Mucosa of rectum (tissue), 2 donors: Measurements from ENCODE around the gene CDK5RAP1.
"Not testable (repeated sequence)": the region's sequence is repeated elsewhere in the genome, so short reads cannot be mapped to it uniquely, and the experiment has no call there.

Experiments
- H3K27ac ChIP-seq, 2 donors: one replicate each; pipeline ENCODE4 v1.7.0; 2013; ENCODE audit warnings: inconsistent platforms in 2 of 2, low read depth in 2 of 2, low read length in 2 of 2
- H3K27me3 ChIP-seq, 2 donors: one replicate each; pipeline ENCODE4 v1.7.0; 2013; ENCODE audit warnings: low read length in 2 of 2; ENCODE audit not compliant: control insufficient read depth in 2 of 2, insufficient read depth in 2 of 2
- H3K36me3 ChIP-seq, 2 donors: one replicate each; pipeline ENCODE4 v1.7.0; 2013; ENCODE audit warnings: low read length in 2 of 2; ENCODE audit not compliant: control insufficient read depth in 2 of 2, insufficient read depth in 2 of 2
- H3K4me1 ChIP-seq, 2 donors: one replicate each; pipeline ENCODE4 v1.7.0; 2013; ENCODE audit warnings: low read length in 2 of 2, mild to moderate bottlenecking in 1 of 2; ENCODE audit not compliant: control insufficient read depth in 2 of 2, insufficient read depth in 2 of 2
- H3K4me3 ChIP-seq, 2 donors: one replicate each; pipeline ENCODE4 v1.7.0; 2013; ENCODE audit warnings: low read length in 2 of 2
- H3K9ac ChIP-seq, 2 donors: one replicate each; pipeline ENCODE4 v1.7.0; 2013; ENCODE audit warnings: low read length in 2 of 2, low read depth in 1 of 2, mild to moderate bottlenecking in 1 of 2
- H3K9me3 ChIP-seq, 2 donors: one replicate each; pipeline ENCODE4 v1.7.0; 2013; ENCODE audit warnings: low read length in 2 of 2; ENCODE audit not compliant: control insufficient read depth in 2 of 2
- donor health status: healthy.
- donor health status: Normal muscosa, but diverticular disease.

Gene CDK5RAP1

GRCh38 chr20:33404281-33404680, 3.0 kb upstream of the CDK5RAP1 start:
- no peak overlapping the region for H3K9ac ChIP-seq
- H3K4me1 ChIP-seq, result peaks cover 10 to 14% of the 10 kb centered on the region in 2 donors
- H3K27me3 ChIP-seq, result no peaks in the 10 kb centered on the region
- peaks cover 4 to 9% of the 10 kb centered on the region in 2 donors for H3K36me3 ChIP-seq
- no peak overlapping the region for H3K4me3 ChIP-seq
- H3K27ac ChIP-seq, result no peak overlapping the region
- no peaks in the 10 kb centered on the region for H3K9me3 ChIP-seq

GRCh38 chr20:33401921-33402369, 626 bp upstream of the CDK5RAP1 start:
- no peaks in the 10 kb centered on the region for H3K27me3 ChIP-seq
- H3K9me3 ChIP-seq, result no peaks in the 10 kb centered on the region
- peak overlapping the region; percentile 96 to 98 for H3K4me3 ChIP-seq
- peak overlapping the region; percentile 73 to 91 for H3K9ac ChIP-seq
- H3K27ac ChIP-seq, result no peak overlapping the region
- peaks cover 10 to 14% of the 10 kb centered on the region in 2 donors for H3K4me1 ChIP-seq
- H3K36me3 ChIP-seq, result no peaks in the 10 kb centered on the region

GRCh38 chr20:33400812-33401183, 521 bp downstream of the CDK5RAP1 start:
- Histone ChIP-seq H3K4me1 (peaks cover 10 to 14% of the 10 kb centered on the region in 2 donors), H3K27ac (no peak overlapping the region), H3K36me3 (peaks cover 0 to 2% of the 10 kb centered on the region in 2 donors), H3K9ac (peak overlapping the region; percentile 73 to 91), H3K27me3 (no peaks in the 10 kb centered on the region), H3K9me3 (no peaks in the 10 kb centered on the region), H3K4me3 (peak overlapping the region; percentile 96 to 98)

- H3K9ac ChIP-seq, result no peak overlapping the region
- H3K27me3 ChIP-seq, result no peaks in the 10 kb centered on the region
- H3K4me1 ChIP-seq, result peaks cover 10 to 14% of the 10 kb centered on the region in 2 donors
- no peaks in the 10 kb centered on the region for H3K9me3 ChIP-seq
- peaks cover under 1 to 3% of the 10 kb centered on the region in 2 donors for H3K36me3 ChIP-seq
- H3K4me3 ChIP-seq, result peak overlapping the region in 1 of 2 donors; percentile 96
- H3K27ac ChIP-seq, result no peak overlapping the region
Observed at GRCh38 chr20:33399924-33400323, 1.4 kb downstream of the CDK5RAP1 start.

- no peak overlapping the region for H3K9ac ChIP-seq
- no peak overlapping the region for H3K27ac ChIP-seq
- H3K4me3 ChIP-seq, result no peak overlapping the region
- no peaks in the 10 kb centered on the region for H3K27me3 ChIP-seq
- peaks cover 19 to 38% of the 10 kb centered on the region in 2 donors for H3K36me3 ChIP-seq
- H3K9me3 ChIP-seq, result no peaks in the 10 kb centered on the region
- no peaks in the 10 kb centered on the region for H3K4me1 ChIP-seq
Observed at GRCh38 chr20:33394718-33395117, 6.6 kb downstream of the CDK5RAP1 start.

- Histone ChIP-seq H3K9me3 (no peaks in the 10 kb centered on the region), H3K36me3 (peaks cover 19 to 39% of the 10 kb centered on the region in 2 donors), H3K4me1 (no peaks in the 10 kb centered on the region), H3K4me3 (no peak overlapping the region), H3K27me3 (no peaks in the 10 kb centered on the region), H3K27ac (no peak overlapping the region), H3K9ac (no peak overlapping the region)
Observed at GRCh38 chr20:33393609-33394008, 7.7 kb downstream of the CDK5RAP1 start.

- H3K9ac ChIP-seq, result no peak overlapping the region
- H3K27me3 ChIP-seq, result no peaks in the 10 kb centered on the region
- no peak overlapping the region for H3K4me3 ChIP-seq
- no peaks in the 10 kb centered on the region for H3K9me3 ChIP-seq
- H3K27ac ChIP-seq, result no peak overlapping the region
- H3K36me3 ChIP-seq, result peaks cover 23 to 45% of the 10 kb centered on the region in 2 donors
- no peaks in the 10 kb centered on the region for H3K4me1 ChIP-seq
Observed at GRCh38 chr20:33391722-33392415, 9.4 kb downstream of the CDK5RAP1 start.

GRCh38 chr20:33389326-33389725, 12.0 kb downstream of the CDK5RAP1 start:
- peaks cover 34 to 50% of the 10 kb centered on the region in 2 donors for H3K36me3 ChIP-seq

GRCh38 chr20:33388268-33388667, 13.1 kb downstream of the CDK5RAP1 start:
- H3K27me3 ChIP-seq, result no peaks in the 10 kb centered on the region
- H3K9me3 ChIP-seq, result no peaks in the 10 kb centered on the region
- no peak overlapping the region for H3K4me3 ChIP-seq
- H3K36me3 ChIP-seq, result peaks cover 33 to 43% of the 10 kb centered on the region in 2 donors
- no peak overlapping the region for H3K9ac ChIP-seq
- no peak overlapping the region for H3K27ac ChIP-seq
- no peaks in the 10 kb centered on the region for H3K4me1 ChIP-seq

More at GRCh38 chr20:33389326-33389725, 12.0 kb downstream of the CDK5RAP1 start:
- not testable (repeated sequence) for H3K9ac ChIP-seq, H3K4me3 ChIP-seq, H3K27ac ChIP-seq, H3K27me3 ChIP-seq, H3K9me3 ChIP-seq, H3K4me1 ChIP-seq

GRCh38 chr20:33387177-33387576, 14.1 kb downstream of the CDK5RAP1 start:
- Histone ChIP-seq H3K27ac (no peak overlapping the region), H3K36me3 (peaks cover 31 to 40% of the 10 kb centered on the region in 2 donors), H3K9ac (no peak overlapping the region), H3K4me3 (no peak overlapping the region), H3K4me1 (no peaks in the 10 kb centered on the region), H3K27me3 (no peaks in the 10 kb centered on the region), H3K9me3 (no peaks in the 10 kb centered on the region)
